HG03432 (cell line): ENCODE data around the gene H19.

Source experiments
- ATAC-seq: cut with Tn5 transposase; IDR thresholded peaks from one replicate; pipeline ENCODE4 v1.9.1; 2021; ENCODE audit warnings: mild to moderate bottlenecking, moderate library complexity; ENCODE audit not compliant: unreplicated experiment

H19 gene

GRCh38 chr11:1997755-1998154, at the start of gene H19:
TSS of gene H19 (minus strand) at chr11:1997842.
- no peak for ATAC-seq

- no peak for ATAC-seq
These were observed 44.3 kb upstream of the H19 start for GRCh38 chr11:2041963-2042362.

DNA sequence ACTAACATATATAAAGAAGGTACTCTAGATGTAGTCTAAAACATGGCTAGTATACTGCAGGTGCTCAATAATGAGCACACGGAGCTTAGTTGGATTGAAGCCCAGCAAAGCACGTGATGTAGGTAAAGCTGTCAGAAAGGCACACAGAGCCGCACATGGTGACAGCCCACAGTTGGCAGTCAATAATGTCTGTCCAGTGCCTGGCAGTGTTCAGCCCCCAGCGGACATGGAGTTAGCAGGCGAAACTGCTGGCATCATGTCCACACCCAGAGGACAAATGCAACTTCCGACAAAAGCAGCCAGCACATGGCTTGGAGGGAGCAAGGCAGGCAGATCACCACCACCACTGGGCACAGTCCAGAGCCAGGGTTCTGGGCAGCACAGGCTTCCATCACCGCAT, 43.5 kb upstream of the H19 start:
- ATAC-seq, result no peak

GRCh38 chr11:2039198-2039759, 41.6 kb upstream of the H19 start:
- ATAC-seq, result no peak

DNA sequence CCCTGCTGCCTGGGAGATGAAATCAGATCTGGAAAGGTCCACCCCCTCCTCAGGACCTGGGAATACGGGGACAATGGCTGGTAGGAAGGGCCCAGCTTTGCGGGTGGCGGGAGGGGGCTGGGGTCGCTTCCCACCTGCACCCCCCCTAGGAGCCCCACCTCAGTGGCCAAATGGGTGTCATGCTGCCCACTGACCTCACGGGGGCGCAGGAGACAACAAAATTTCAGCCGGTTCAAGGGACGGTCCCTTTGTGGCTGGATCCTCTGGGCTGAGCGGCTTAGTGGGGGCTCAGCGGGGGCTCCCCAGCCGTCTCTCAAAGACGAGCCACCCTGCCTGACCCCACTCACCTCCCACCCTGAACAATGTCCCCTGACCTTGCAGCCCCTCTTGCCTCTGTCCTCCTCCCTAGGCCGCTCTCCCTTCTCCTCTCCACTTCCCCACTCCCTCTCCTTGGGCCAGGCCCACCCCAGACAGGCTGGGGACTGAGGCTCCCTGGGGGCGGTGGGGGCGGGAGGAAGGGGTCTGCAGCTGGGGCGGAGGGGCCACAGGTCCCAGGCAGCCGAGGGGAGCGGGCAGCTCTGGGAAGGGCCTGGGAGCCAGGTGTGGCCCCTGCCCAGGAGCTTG, 39.3 kb upstream of the H19 start:
- no peak for ATAC-seq

- no peak for ATAC-seq
These were observed 37.7 kb upstream of the H19 start for GRCh38 chr11:2035382-2035781.

- ATAC-seq, result no peak
These were observed 33.4 kb upstream of the H19 start for GRCh38 chr11:2031058-2031457.

DNA sequence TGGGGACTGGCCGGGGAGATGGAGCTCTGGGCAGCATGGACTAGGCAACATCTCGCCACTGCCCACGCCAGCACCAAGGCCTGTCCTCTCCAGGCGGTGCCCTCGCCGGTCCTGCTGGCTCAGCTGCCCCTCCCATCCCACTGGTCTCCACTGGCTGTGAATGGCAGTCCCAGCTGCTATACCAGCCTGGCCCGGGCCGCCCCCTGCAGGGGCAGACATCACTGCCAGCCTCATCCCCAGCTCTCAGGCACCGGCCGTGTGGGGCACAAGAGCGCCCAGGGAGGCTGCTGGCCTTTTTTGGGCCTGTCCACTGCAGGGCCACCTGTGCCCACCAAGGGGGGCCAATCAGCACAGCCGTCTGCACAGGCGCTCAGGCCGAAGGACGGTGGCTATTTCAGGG, 30.1 kb upstream of the H19 start:
- no peak for ATAC-seq

- ATAC-seq, result no peak
These were observed 17.4 kb upstream of the H19 start for GRCh38 chr11:2015025-2015424.

DNA sequence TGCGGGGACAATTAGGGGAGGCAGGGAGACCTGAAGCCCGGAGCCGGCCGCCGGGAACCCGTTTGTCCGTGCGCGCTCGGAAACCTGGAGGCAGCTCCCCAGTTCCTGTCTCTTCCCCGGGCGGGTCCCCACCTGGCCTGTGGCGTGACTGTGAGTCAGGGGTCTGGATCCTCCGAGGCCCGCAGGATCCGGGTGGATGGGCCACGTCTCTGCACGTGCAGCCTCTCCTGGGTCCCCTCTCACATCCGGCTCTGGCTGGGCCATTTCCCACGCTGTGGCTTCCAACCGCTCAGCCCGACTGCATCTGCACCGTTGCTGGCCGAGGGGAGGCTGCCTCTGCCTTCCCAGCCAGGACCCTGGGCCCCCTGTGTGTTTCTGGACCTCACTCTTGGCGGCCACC, 14.8 kb upstream of the H19 start:
- no peak for ATAC-seq

DNA sequence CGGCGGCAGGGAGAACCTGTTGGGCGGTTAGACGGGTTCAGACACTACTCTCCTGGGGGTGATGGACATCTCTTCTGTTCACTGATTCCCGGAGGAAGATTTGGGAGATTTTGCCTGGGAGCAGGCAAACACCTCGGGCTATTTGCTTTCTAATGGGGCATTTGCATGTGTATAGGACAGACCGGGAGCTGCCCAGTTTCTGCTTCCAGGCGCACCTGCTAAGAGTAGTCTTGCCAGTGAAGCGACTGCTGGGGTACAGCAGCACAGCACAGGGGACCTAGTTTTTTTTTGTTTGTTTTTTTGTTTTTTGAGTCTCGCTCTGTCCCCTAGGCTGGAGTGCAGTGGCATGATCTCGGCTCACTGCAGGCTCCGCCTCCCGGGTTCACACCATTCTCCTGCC, 6.8 kb upstream of the H19 start:
- no peak for ATAC-seq

GRCh38 chr11:2002807-2003206, 5.2 kb upstream of the H19 start:
- no peak for ATAC-seq

DNA sequence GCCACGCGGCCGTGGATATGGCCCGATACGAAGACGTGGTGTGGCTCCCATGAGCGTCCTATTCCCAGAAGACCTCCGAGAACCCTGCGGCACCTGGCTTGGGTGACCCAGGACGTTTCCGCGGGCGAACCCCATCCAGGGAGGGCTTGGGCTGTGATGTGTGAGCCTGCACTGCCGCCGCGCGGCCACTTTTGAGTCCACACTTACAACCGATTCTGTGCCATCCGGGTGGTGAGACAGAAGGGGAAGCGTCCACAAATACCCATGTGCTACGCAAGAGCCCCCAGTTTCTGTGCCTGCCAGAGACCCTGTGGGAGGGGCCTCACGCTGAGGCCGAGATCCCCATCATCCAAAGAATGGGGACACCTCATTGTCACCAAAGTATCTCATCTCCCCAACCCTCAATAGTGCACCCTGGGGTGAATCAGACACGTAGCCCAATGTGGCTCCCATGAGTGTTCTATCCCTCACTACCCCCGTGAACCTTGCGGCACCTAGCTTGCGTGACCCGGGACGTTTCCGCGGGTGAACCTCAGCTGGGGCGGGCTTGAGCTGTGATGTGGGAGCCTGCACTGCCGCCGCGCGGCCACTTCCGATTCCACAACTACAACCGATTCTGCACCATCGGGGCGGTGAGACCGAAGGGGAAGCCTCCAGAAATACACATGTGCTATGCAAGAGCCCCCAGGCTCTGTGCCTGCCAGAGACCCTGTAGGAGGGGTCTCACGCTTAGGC, 4.6 kb upstream of the H19 start:
- no peak for ATAC-seq

DNA sequence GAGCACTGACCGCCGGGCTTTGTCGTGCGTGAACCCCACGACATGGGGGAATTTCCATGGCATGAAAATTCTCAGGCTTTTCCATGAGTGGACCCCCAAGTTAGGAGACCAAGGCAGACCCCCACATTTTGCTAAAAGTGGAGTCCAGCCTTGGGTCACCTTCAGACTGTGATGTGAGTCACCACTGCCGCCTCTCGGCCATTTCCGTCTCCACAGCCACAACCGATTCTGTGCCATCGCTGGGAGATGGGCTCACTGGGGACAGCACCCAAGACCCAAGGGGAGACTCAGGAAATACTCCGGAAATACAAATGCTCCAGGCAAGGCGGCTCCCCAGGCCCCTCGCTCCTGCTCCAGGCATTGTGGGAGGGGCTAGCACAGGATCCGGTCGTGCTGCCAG, 1.2 kb upstream of the H19 start:
- no peak for ATAC-seq

DNA sequence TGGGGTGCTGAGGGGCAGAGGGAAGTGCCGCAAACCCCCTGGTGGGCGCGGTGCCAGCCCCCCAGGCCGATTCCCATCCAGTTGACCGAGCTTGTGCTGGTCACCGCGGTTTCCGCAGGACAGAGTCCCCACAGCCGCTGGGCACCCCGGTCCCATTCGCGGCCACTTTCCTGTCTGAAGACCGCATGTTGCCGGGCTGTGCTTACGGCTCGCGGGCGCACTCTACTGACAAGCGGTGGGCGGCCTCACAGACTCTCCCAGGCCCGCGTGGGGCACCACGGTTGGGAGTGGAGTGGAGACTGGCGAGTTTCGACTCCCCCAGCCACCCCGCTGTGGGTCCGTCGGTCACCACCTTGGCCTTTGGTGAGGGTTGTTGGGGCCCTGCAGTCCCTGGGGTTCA, 648 bp upstream of the H19 start:
- no peak for ATAC-seq

- no peak for ATAC-seq
These were observed 3.5 kb downstream of the H19 start for GRCh38 chr11:1994121-1994520.

DNA sequence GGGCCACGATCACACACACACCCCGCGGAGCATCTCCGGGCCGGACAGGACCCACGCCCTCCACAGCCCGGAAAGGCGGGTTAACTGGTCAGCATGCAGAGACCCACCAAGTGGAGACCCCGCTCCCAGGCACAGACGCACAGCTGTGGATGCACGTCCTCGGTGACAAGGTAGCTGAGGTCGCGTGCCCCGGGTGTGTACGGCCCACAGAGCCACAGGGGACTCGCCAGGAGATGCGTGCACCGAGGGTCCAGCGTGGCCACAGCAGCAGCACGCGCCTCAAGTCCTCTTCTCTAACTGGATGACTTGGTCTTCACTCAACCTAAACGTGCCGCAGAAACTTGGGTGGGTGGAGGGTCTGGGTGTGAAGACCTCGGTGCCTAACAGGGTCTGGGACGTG, 5.5 kb downstream of the H19 start:
- no peak for ATAC-seq

GRCh38 chr11:1990872-1991578, 6.6 kb downstream of the H19 start:
- no peak for ATAC-seq

- ATAC-seq, result no peak
These were observed 7.7 kb downstream of the H19 start for GRCh38 chr11:1989953-1990352.

DNA sequence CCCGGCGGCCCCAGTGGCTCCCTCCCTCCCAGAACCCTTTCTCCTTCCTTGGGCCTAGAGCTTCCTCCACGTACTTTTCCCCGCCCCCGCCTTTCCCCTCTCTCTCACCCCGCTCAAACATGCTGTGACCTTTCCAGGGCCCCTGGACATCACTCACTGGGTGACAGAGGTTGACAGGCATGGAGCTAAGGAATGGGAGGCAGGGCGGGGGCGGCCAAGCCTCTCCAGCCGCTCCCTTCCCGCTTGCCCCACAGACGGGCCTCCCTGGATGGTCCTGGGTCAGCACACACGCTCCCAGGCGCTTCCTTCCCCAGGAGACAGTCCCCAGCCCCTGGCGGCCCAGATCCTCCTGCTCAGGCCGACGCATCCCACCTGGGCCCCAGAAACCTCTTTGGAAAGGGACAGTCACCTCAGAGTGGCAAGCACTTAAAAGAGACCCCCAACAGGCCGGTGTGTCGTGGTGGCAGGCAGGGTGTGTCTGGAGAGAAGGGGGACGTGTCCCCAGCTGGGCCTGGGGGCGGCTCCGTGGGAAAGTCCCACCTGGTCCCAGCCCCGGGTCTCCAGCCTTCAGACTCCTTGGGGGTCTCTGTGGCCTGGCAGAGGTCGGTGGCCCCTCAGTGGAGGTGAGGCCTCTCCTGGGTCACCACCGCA, 8.8 kb downstream of the H19 start:
- ATAC-seq, result no peak

DNA sequence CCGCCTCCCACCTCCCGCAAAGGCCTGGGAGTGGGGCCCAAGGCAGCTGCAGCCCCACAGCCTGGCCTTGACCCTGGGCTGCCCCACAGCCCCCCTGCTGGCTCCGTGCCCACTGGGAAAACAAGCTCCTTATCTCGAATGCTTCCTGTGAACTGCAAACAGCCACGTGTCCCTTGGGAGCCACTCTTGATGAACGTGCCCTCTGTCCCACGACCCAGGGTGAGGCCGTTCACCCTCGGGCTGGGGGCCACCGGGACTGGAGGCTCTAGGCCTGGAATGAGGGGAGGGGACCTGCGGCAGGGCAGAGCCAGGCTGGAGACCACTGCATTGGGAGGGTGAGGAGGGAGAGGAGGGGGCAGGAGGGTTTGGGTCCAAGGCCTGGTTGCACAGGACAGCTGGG, 9.5 kb downstream of the H19 start:
- no peak for ATAC-seq
